Astrocyte (in vitro differentiated cells and primary cell): ENCODE results near the gene PTPA. TPM values are rescaled to one million over a fixed set of nuclear protein-coding genes. Genes with fewer than 3 reads are reported as not detected.

Experiments used
- DNase-seq: peaks from one replicate; pipeline ENCODE4 v3.0.0-alpha.2; 2010; ENCODE audit warnings: low read depth
- FAIRE-seq: peaks from 2 replicates; lab custom pipeline; 2011; peaks lifted over from hg19 to GRCh38; lab: Jason Lieb, UNC
- H2AFZ ChIP-seq: 2 replicates; pipeline ENCODE4 v1.6.0; 2012; ENCODE audit warnings: low read depth, low read length, inconsistent platforms
- H3K27ac ChIP-seq: 2 replicates; pipeline ENCODE4 v1.5.1; 2011; ENCODE audit warnings: low read depth, low read length, inconsistent platforms
- H3K27me3 ChIP-seq: 2 replicates; pipeline ENCODE4 v1.6.0; 2011; ENCODE audit warnings: low read length, inconsistent platforms; ENCODE audit not compliant: insufficient read depth
- H3K36me3 ChIP-seq: 2 replicates; pipeline ENCODE4 v1.5.1; 2011; ENCODE audit warnings: low read length, inconsistent platforms; ENCODE audit not compliant: insufficient read depth
- H3K4me1 ChIP-seq: 2 replicates; pipeline ENCODE4 v1.5.1; 2011; ENCODE audit warnings: low read length, inconsistent platforms; ENCODE audit not compliant: insufficient read depth
- H3K4me2 ChIP-seq: 2 replicates; pipeline ENCODE4 v1.6.0; 2012; ENCODE audit warnings: low read length, inconsistent platforms
- H3K4me3 ChIP-seq: 2 replicates; pipeline ENCODE4 v1.5.1; 2011; ENCODE audit warnings: low read depth, mild to moderate bottlenecking, low read length, inconsistent platforms; ENCODE audit not compliant: insufficient read depth
- H3K79me2 ChIP-seq: 2 replicates; pipeline ENCODE4 v1.6.0; 2012; ENCODE audit warnings: mild to moderate bottlenecking, low read length, inconsistent platforms; ENCODE audit not compliant: insufficient read depth
- H3K9ac ChIP-seq: 2 replicates; pipeline ENCODE4 v1.6.0; 2012; ENCODE audit warnings: mild to moderate bottlenecking, low read length, inconsistent platforms
- H3K9me3 ChIP-seq: 2 replicates; pipeline ENCODE4 v1.5.1; 2012; ENCODE audit warnings: low read depth, mild to moderate bottlenecking, low read length, inconsistent platforms; ENCODE audit not compliant: insufficient read depth
- H4K20me1 ChIP-seq: 2 replicates; pipeline ENCODE4 v1.6.0; 2012; ENCODE audit warnings: low read length, inconsistent platforms; ENCODE audit not compliant: insufficient read depth
- H3K27ac Mint-ChIP-seq: one replicate; pipeline ENCODE4 v1.8.0; 2021; ENCODE audit warnings: mild to moderate bottlenecking, mixed read lengths; ENCODE audit not compliant: unreplicated experiment
- H3K27me3 Mint-ChIP-seq: one replicate; pipeline ENCODE4 v1.8.0; 2021; ENCODE audit warnings: low read depth, mixed read lengths; ENCODE audit not compliant: unreplicated experiment
- H3K36me3 Mint-ChIP-seq: one replicate; pipeline ENCODE4 v1.8.0; 2021; ENCODE audit warnings: low read depth, mixed read lengths; ENCODE audit not compliant: unreplicated experiment
- H3K4me1 Mint-ChIP-seq: one replicate; pipeline ENCODE4 v1.8.0; 2021; ENCODE audit warnings: low read depth, mixed read lengths; ENCODE audit not compliant: unreplicated experiment
- H3K4me3 Mint-ChIP-seq: one replicate; pipeline ENCODE4 v1.8.0; 2021; ENCODE audit warnings: mild to moderate bottlenecking, moderate library complexity, mixed read lengths; ENCODE audit not compliant: unreplicated experiment
- H3K9me3 Mint-ChIP-seq: one replicate; pipeline ENCODE4 v1.8.0; 2021; ENCODE audit warnings: mild to moderate bottlenecking, mixed read lengths; ENCODE audit not compliant: unreplicated experiment
- EZH2 ChIP-seq: IDR thresholded peaks from 2 replicates; pipeline ENCODE4 v1.6.1; 2012; ENCODE audit warnings: mild to moderate bottlenecking, low read length, inconsistent platforms; ENCODE audit not compliant: insufficient read depth
- total RNA-seq: library from RNA; stranded (reverse); gene quantifications from 2 replicates; pipeline ENCODE4 v1.2.1, GENCODE V29; 2021
- TF ChIP-seq, protein P1 (sequence below): IDR thresholded peaks from 2 replicates; pipeline ENCODE4 v1.5.1; 2011; ENCODE audit warnings: low read depth, mild to moderate bottlenecking, inconsistent platforms, low read length, moderate library complexity; ENCODE audit not compliant: insufficient read depth

The PTPA gene
- total RNA-seq, 1 donor from 2014 or later, result 122 TPM

- Histone ChIP-seq H3K36me3 (no peaks in the 10 kb centered on the region), H3K4me3 (no peak overlapping the region), H3K4me1 (no peaks in the 10 kb centered on the region), H3K79me2 (no peaks in the 10 kb centered on the region), H2AFZ (no peak overlapping the region), H3K9me3 (no peaks in the 10 kb centered on the region), H3K27me3 (no peaks in the 10 kb centered on the region), H4K20me1 (no peaks in the 10 kb centered on the region), H3K4me2 (no peak overlapping the region), H3K27ac (no peak overlapping the region), H3K9ac (no peak overlapping the region)
- Mint-ChIP-seq H3K9me3 (no peaks in the 10 kb centered on the region), H3K27ac (peak overlapping the region; percentile 26), H3K4me1 (no peaks in the 10 kb centered on the region), H3K4me3 (no peak overlapping the region), H3K36me3 (peaks cover 18% of the 10 kb centered on the region), H3K27me3 (no peaks in the 10 kb centered on the region)
- TF ChIP-seq, protein P1, sequence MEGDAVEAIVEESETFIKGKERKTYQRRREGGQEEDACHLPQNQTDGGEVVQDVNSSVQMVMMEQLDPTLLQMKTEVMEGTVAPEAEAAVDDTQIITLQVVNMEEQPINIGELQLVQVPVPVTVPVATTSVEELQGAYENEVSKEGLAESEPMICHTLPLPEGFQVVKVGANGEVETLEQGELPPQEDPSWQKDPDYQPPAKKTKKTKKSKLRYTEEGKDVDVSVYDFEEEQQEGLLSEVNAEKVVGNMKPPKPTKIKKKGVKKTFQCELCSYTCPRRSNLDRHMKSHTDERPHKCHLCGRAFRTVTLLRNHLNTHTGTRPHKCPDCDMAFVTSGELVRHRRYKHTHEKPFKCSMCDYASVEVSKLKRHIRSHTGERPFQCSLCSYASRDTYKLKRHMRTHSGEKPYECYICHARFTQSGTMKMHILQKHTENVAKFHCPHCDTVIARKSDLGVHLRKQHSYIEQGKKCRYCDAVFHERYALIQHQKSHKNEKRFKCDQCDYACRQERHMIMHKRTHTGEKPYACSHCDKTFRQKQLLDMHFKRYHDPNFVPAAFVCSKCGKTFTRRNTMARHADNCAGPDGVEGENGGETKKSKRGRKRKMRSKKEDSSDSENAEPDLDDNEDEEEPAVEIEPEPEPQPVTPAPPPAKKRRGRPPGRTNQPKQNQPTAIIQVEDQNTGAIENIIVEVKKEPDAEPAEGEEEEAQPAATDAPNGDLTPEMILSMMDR, result no peak
- no peak for TF ChIP-seq EZH2
- FAIRE-seq, result no peak
- no peak for DNase-seq
These were observed 16.6 kb upstream of the PTPA start for GRCh38 chr9:129094387-129095169.

DNA sequence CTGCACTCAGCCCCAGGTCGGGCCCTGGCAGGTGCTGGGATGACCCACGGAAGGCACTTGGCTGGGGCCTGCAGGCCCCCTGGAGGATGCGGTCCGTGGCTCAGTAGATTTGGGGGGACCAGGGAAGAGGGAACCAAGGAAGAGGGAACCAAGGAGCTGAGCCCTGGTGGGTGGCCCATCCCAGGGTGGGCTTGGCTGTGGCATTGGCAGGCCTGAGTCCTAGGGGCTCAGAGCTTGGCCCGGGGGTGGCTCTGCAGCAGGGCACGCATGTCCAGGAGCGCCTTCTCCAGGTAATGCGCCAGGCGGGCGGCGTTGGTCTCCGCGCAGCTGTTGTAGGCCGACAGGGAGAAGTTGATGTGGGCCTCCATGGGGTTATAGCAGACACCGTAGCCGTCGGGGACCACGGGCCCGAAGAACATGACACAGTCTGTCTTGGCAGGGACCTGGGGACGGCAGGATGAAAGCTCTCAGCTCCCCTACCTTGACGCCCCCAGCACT lies 16.0 kb upstream of the PTPA start:
- Histone ChIP-seq H2AFZ (no peak overlapping the region), H3K9ac (no peak overlapping the region), H3K9me3 (no peaks in the 10 kb centered on the region), H3K27me3 (no peaks in the 10 kb centered on the region), H3K4me3 (no peak overlapping the region), H4K20me1 (no peaks in the 10 kb centered on the region), H3K36me3 (no peaks in the 10 kb centered on the region), H3K4me1 (no peaks in the 10 kb centered on the region), H3K4me2 (no peak overlapping the region), H3K79me2 (no peaks in the 10 kb centered on the region), H3K27ac (no peak overlapping the region)
- DNase-seq (no peak), FAIRE-seq (no peak)
- Mint-ChIP-seq H3K9me3 (no peaks in the 10 kb centered on the region), H3K27ac (peak overlapping the region; percentile 26), H3K4me1 (no peaks in the 10 kb centered on the region), H3K4me3 (no peak overlapping the region), H3K27me3 (no peaks in the 10 kb centered on the region), H3K36me3 (peaks cover 15% of the 10 kb centered on the region)
- TF ChIP-seq, protein P1, result no peak
- TF ChIP-seq EZH2, result no peak

- Histone ChIP-seq H3K4me1 (no peaks in the 10 kb centered on the region), H3K9me3 (no peaks in the 10 kb centered on the region), H3K79me2 (no peaks in the 10 kb centered on the region), H2AFZ (no peak overlapping the region), H3K4me3 (no peak overlapping the region), H3K27ac (no peak overlapping the region), H4K20me1 (no peaks in the 10 kb centered on the region), H3K4me2 (no peak overlapping the region), H3K27me3 (no peaks in the 10 kb centered on the region), H3K36me3 (no peaks in the 10 kb centered on the region), H3K9ac (no peak overlapping the region)
- Mint-ChIP-seq H3K36me3 (peaks cover 15% of the 10 kb centered on the region), H3K27ac (no peak overlapping the region), H3K27me3 (no peaks in the 10 kb centered on the region), H3K4me1 (no peaks in the 10 kb centered on the region), H3K4me3 (no peak overlapping the region), H3K9me3 (no peaks in the 10 kb centered on the region)
- no peak for TF ChIP-seq EZH2
- no peak for DNase-seq
- no peak for FAIRE-seq
These were observed 15.3 kb upstream of the PTPA start for GRCh38 chr9:129095908-129096307.
